Panc1 (cell line): ENCODE data around the gene NPAS3. TPM values are rescaled to one million over a fixed set of nuclear protein-coding genes. Genes with fewer than 3 reads are reported as not detected.

Source experiments
- ATAC-seq: fragments of 200-7000 bp; cut with Tn5 transposase; 2 replicates; pipeline ENCODE4 v1.9.1; 2020; ENCODE audit warnings: mild to moderate bottlenecking, moderate library complexity
- BruUV-seq: library from RNA; stranded (reverse); fragments of 400-500 nt; replicated peaks from 2 replicates; lab custom pipeline; 2021; lab: Mats Ljungman, UMichigan
- CTCF ChIA-PET: fragments of 300-600 bp; sonication (Branson Sonifier 250); formaldehyde crosslinking; loops from one replicate; lab custom pipeline; 2022; ENCODE audit warnings: antibody characterized with exemption; lab: Charles Lee
- POLR2A ChIA-PET: fragments of 300-600 bp; sonication (Branson Sonifier 250); formaldehyde crosslinking; loops from one replicate; lab custom pipeline; 2022; ENCODE audit warnings: antibody characterized with exemption; lab: Charles Lee
- DNase-seq: peaks from one replicate; pipeline ENCODE4 v3.0.0-alpha.2; 2010; ENCODE audit warnings: low read depth, low spot score
- H3K27ac ChIP-seq: 2 replicates; pipeline ENCODE4 v1.5.1; 2011; ENCODE audit warnings: mild to moderate bottlenecking, low read length, inconsistent platforms
- H3K27me3 ChIP-seq: fragments of 200-500 bp; sonication (Bioruptor generic); 2 replicates; pipeline ENCODE4 v1.6.0; 2014; ENCODE audit warnings: low read length, inconsistent platforms; ENCODE audit not compliant: control insufficient read depth, insufficient read depth
- H3K36me3 ChIP-seq: fragments of 200-500 bp; sonication (Bioruptor generic); 2 replicates; pipeline ENCODE4 v1.5.1; 2014; ENCODE audit warnings: inconsistent platforms, mild to moderate bottlenecking, low read length, moderate library complexity; ENCODE audit not compliant: control insufficient read depth, insufficient read depth
- H3K4me1 ChIP-seq: 2 replicates; pipeline ENCODE4 v1.5.1; 2011; ENCODE audit warnings: inconsistent platforms, mild to moderate bottlenecking, low read length, moderate library complexity; ENCODE audit not compliant: control insufficient read depth, insufficient read depth
- H3K4me3 ChIP-seq, 2 experiments: 2 replicates each; pipeline ENCODE4 v1.5.1; 2011 to 2012; ENCODE audit warnings: low read depth in 2 of 2, low read length in 2 of 2, mild to moderate bottlenecking in 2 of 2, inconsistent platforms in 1 of 2, moderate library complexity in 1 of 2
- H3K9me3 ChIP-seq: fragments of 200-500 bp; sonication (Bioruptor generic); 2 replicates; pipeline ENCODE4 v1.5.1; 2014; ENCODE audit warnings: low read depth, mild to moderate bottlenecking, inconsistent platforms, low read length, moderate library complexity; ENCODE audit not compliant: control insufficient read depth, insufficient read depth
- POLR2AphosphoS5 ChIP-seq: IDR thresholded peaks from 2 replicates; pipeline ENCODE4 v1.6.1; 2012; ENCODE audit warnings: mild to moderate bottlenecking, low read depth, low read length, moderate library complexity
- SIN3A ChIP-seq: IDR thresholded peaks from 2 replicates; pipeline ENCODE4 v1.6.1; 2012; ENCODE audit warnings: low read depth, mild to moderate bottlenecking, low read length, moderate library complexity, borderline replicate concordance; ENCODE audit not compliant: insufficient read depth
- TCF7L2 ChIP-seq: IDR thresholded peaks from 2 replicates; pipeline ENCODE4 v1.6.1; 2011; ENCODE audit warnings: mild to moderate bottlenecking, low read depth, low read length, inconsistent platforms
- in situ Hi-C: cut with HindIII; loops from 2 replicates; pipeline ENCODE4 v1.10.0; 2016; ENCODE audit warnings: low sequenced_read_pairs, low pct_unique_long_range_greater_than_20kb
- intact Hi-C: fragments of 100-400 bp; cut with micrococcal nuclease; formaldehyde crosslinking; loops from one replicate; pipeline ENCODE4 v1.10.0; 2022; ENCODE audit not compliant: unreplicated experiment
- total RNA-seq: library from RNA; stranded (reverse); gene quantifications from one replicate; pipeline ENCODE4 v1.2.1, GENCODE V29; 2021; ENCODE audit not compliant: unreplicated experiment
- TF ChIP-seq, protein P1 (sequence below), 2 experiments: IDR thresholded peaks; 2 replicates each; pipeline ENCODE4 v1.6.1; 2011 to 2012; ENCODE audit warnings: low read depth in 2 of 2, control low read depth in 1 of 2, low read length in 1 of 2, mild to moderate bottlenecking in 1 of 2, moderate library complexity in 1 of 2; ENCODE audit not compliant: insufficient read depth in 1 of 2
- TF ChIP-seq, protein P2 (sequence below): fragments of 450-650 bp; IDR thresholded peaks from 2 replicates; pipeline ENCODE4 v1.5.1; 2017; ENCODE audit warnings: mild to moderate bottlenecking

NPAS3 gene
- total RNA-seq, 1 experiment from 2014 or later: 0.23 TPM

DNA sequence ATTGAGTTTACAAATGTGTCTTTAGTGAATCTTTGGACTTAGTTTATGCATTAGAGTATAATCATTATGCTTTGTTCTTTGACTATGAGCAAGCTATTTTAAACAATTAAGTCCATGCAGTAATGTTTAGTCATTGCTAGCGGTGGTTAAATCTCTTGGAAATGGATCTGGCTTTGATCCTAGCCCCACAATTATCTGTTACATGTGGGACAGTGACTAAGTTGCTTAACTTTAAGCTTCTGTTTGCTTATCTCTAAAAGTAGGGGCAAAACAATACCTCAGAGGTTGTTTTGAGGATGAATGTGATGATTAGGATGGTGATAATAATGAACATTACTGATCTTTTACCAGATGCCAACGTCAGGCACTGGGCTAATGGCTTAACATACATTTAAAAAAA, 124.2 kb downstream of the NPAS3 start:
- CTCF ChIA-PET: no interaction called here
- POLR2A ChIA-PET: no interaction called here
- no peak for TF ChIP-seq TCF7L2
- TF ChIP-seq, protein P1, sequence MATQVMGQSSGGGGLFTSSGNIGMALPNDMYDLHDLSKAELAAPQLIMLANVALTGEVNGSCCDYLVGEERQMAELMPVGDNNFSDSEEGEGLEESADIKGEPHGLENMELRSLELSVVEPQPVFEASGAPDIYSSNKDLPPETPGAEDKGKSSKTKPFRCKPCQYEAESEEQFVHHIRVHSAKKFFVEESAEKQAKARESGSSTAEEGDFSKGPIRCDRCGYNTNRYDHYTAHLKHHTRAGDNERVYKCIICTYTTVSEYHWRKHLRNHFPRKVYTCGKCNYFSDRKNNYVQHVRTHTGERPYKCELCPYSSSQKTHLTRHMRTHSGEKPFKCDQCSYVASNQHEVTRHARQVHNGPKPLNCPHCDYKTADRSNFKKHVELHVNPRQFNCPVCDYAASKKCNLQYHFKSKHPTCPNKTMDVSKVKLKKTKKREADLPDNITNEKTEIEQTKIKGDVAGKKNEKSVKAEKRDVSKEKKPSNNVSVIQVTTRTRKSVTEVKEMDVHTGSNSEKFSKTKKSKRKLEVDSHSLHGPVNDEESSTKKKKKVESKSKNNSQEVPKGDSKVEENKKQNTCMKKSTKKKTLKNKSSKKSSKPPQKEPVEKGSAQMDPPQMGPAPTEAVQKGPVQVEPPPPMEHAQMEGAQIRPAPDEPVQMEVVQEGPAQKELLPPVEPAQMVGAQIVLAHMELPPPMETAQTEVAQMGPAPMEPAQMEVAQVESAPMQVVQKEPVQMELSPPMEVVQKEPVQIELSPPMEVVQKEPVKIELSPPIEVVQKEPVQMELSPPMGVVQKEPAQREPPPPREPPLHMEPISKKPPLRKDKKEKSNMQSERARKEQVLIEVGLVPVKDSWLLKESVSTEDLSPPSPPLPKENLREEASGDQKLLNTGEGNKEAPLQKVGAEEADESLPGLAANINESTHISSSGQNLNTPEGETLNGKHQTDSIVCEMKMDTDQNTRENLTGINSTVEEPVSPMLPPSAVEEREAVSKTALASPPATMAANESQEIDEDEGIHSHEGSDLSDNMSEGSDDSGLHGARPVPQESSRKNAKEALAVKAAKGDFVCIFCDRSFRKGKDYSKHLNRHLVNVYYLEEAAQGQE (IDR thresholded peaks at IDR 0.05; ENCODE audit: insufficient read depth in 1 of 2, low read depth in 2 of 2, low read length in 1 of 2): no peak
- no peak for TF ChIP-seq SIN3A
- TF ChIP-seq, protein P2, sequence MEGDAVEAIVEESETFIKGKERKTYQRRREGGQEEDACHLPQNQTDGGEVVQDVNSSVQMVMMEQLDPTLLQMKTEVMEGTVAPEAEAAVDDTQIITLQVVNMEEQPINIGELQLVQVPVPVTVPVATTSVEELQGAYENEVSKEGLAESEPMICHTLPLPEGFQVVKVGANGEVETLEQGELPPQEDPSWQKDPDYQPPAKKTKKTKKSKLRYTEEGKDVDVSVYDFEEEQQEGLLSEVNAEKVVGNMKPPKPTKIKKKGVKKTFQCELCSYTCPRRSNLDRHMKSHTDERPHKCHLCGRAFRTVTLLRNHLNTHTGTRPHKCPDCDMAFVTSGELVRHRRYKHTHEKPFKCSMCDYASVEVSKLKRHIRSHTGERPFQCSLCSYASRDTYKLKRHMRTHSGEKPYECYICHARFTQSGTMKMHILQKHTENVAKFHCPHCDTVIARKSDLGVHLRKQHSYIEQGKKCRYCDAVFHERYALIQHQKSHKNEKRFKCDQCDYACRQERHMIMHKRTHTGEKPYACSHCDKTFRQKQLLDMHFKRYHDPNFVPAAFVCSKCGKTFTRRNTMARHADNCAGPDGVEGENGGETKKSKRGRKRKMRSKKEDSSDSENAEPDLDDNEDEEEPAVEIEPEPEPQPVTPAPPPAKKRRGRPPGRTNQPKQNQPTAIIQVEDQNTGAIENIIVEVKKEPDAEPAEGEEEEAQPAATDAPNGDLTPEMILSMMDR: no peak
- TF ChIP-seq POLR2AphosphoS5: no peak
- intact Hi-C loops: no loop called here
- in situ Hi-C loops: no loop called here
- Histone ChIP-seq H3K36me3 (no peaks in the 10 kb centered on the region), H3K27me3 (no peaks in the 10 kb centered on the region), H3K4me3 (no peak overlapping the region), H3K4me1 (no peaks in the 10 kb centered on the region), H3K9me3 (no peaks in the 10 kb centered on the region), H3K27ac (no peak overlapping the region)
- DNase-seq: no peak
- no peak for ATAC-seq
- BruUV-seq: no TSS peak

DNA sequence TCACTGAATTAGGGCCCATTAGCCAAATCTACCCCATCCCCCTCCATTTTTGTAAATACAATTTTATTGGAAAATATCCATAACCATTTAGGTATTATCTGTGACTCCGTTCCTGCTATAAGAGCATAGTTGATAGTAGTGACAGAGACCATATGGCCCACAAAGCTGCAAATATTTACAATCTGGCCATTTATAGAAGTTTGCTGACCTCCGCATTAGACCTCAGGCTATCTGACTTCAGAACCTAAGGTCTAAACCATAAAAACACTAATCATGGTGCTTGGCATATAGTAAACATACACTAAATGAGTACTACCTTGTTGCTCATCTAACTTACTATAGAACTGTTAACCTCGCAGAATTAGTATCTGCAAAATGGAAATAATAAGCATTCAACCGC, 124.8 kb downstream of the NPAS3 start:
- H3K4me3 ChIP-seq: no peak overlapping the region
- H3K27me3 ChIP-seq: no peaks in the 10 kb centered on the region
- intact Hi-C loops: no loop called here
- no peaks in the 10 kb centered on the region for H3K9me3 ChIP-seq
- no TSS peak for BruUV-seq
- ChIA-PET CTCF (no interaction called here), POLR2A (no interaction called here)
- no peak for DNase-seq
- no peaks in the 10 kb centered on the region for H3K4me1 ChIP-seq
- in situ Hi-C loops: no loop called here
- no peak for ATAC-seq
- H3K27ac ChIP-seq: no peak overlapping the region
- H3K36me3 ChIP-seq: no peaks in the 10 kb centered on the region
- TF ChIP-seq POLR2AphosphoS5 (no peak), TCF7L2 (no peak), SIN3A (no peak)
- TF ChIP-seq, protein P1 (IDR thresholded peaks at IDR 0.05; ENCODE audit: insufficient read depth in 1 of 2, low read depth in 2 of 2, low read length in 1 of 2): no peak
- TF ChIP-seq, protein P2: no peak
